ENCODE measurements around the gene SLC44A4. TPM values are rescaled to one million over a fixed set of nuclear protein-coding genes. Genes with fewer than 3 reads are reported as not detected.
"Not testable (repeated sequence)": the region's sequence is repeated elsewhere in the genome, so short reads cannot be mapped to it uniquely, and the experiment has no call there.

SLC44A4 gene
- total RNA-seq, 1 donor from 2014 or later = 2.1 TPM

DNA sequence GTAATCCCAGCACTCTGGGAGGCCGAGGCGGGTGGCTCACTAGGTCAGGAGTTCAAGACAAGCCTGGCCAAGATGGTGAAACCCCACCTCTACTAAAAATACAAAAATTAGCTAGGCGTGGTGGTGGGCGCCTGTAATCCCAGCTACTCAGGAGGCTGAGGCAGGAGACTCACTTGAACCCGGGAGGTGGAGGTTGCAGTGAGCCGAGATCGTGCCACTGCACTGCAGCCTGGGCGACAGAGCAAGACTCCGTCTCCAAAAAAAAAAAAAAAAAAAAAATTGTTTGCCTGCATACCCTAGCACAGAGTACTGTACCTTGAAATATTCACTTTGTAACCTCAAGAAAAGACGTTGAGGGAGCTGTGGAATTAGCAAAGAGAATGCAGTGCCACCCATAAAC is 58.4 kb downstream of the SLC44A4 start:
- intact Hi-C loops (cut with DNase I); ATAC-seq; DNase-seq (ENCODE audit: low spot score): not testable (repeated sequence)

DNA sequence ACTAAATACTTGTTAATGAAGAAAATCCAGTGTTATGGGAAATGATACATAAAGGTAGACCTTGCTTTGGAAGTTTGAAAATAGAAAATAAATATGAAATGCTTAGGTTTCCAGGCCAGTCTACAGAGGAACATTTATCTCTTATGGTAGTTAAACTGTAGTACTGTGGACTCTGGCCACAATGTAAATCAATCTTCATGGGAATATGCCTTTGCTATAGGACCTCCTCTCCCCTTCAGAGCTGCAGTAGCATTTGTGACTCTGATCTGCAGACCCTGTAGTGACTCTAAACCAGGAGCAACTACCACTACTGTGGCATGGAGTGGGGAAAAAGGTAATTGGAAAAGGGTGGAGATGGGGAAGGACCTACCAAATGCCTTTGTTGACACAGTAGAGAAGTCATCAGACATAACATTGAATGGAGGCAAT is 58.9 kb downstream of the SLC44A4 start:
- DNase-seq (ENCODE audit: low spot score) = no peak
- intact Hi-C loops (cut with DNase I) = no loop called here
- ATAC-seq = no peak

DNA sequence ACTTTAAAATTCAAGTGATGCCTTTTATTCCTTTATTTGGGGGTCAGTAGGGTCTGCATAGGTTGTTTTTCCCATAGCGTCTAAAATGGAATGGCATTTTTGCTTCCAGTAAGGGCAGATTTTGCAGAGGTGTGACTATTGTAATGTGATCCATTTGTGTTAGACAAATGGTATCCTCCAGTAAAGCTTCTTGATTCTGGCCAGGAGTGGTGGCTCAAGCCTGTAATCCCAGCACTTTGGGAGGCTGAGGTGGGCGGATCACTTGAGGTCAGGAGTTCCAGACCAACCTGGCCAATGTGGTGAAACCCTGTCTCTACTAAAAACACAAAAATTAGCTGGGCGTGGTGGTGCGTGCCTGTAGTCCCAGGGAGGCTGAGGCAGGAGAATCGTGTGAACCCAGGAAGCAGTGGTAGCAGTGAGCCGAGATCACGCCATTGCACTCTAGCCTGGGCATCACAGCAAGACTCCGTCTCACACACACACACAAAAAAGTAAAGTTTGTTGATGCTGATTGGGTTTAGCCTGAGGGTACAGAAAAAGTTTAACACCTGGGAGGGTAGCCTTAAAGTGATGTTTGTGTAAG is 60.8 kb downstream of the SLC44A4 start:
- intact Hi-C loops (cut with DNase I); ATAC-seq; DNase-seq (ENCODE audit: low spot score): not testable (repeated sequence)

DNA sequence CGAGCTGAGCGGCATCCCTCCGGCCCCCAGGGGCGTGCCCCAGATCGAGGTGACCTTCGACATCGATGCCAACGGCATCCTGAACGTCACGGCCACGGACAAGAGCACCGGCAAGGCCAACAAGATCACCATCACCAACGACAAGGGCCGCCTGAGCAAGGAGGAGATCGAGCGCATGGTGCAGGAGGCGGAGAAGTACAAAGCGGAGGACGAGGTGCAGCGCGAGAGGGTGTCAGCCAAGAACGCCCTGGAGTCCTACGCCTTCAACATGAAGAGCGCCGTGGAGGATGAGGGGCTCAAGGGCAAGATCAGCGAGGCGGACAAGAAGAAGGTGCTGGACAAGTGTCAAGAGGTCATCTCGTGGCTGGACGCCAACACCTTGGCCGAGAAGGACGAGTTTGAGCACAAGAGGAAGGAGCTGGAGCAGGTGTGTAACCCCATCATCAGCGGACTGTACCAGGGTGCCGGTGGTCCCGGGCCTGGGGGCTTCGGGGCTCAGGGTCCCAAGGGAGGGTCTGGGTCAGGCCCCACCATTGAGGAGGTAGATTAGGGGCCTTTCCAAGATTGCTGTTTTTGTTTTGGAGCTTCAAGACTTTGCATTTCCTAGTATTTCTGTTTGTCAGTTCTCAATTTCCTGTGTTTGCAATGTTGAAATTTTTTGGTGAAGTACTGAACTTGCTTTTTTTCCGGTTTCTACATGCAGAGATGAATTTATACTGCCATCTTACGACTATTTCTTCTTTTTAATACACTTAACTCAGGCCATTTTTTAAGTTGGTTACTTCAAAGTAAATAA is 61.5 kb downstream of the SLC44A4 start:
- ATAC-seq; intact Hi-C loops (cut with DNase I): not testable (repeated sequence)
- DNase-seq (ENCODE audit: low spot score) = peak; percentile 67

DNA sequence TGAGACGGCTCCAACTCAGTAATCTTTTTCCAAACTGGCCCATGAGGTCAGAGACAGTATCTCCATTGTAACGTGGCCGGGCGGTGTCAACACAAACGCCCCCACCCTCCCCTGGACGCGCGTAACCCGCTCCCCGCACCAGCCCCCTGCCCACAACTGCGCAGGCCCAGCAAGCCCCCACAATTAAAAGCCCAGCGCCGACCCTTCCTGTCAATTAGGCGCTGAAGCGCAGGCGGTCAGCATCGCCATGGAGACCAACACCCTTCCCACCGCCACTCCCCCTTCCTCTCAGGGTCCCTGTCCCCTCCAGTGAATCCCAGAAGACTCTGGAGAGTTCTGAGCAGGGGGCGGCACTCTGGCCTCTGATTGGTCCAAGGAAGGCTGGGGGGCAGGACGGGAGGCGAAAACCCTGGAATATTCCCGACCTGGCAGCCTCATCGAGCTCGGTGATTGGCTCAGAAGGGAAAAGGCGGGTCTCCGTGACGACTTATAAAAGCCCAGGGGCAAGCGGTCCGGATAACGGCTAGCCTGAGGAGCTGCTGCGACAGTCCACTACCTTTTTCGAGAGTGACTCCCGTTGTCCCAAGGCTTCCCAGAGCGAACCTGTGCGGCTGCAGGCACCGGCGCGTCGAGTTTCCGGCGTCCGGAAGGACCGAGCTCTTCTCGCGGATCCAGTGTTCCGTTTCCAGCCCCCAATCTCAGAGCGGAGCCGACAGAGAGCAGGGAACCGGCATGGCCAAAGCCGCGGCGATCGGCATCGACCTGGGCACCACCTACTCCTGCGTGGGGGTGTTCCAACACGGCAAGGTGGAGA is 63.6 kb downstream of the SLC44A4 start, which contains the start of the genes HSPA1A and HSPA1L:
HSPA1A (plus strand) TSS at position 519 of the 814 bp plus-strand sequence; CDS start at position 733, 214 bp downstream.
HSPA1L (minus strand) TSS at position 259 of the 814 bp plus-strand sequence. CDS start 3,311 bp downstream, outside the sequence.
- ATAC-seq = peak; percentile 93
- intact Hi-C loops (cut with DNase I) = no loop called here
- DNase-seq (ENCODE audit: low spot score) = peak; percentile 98

DNA sequence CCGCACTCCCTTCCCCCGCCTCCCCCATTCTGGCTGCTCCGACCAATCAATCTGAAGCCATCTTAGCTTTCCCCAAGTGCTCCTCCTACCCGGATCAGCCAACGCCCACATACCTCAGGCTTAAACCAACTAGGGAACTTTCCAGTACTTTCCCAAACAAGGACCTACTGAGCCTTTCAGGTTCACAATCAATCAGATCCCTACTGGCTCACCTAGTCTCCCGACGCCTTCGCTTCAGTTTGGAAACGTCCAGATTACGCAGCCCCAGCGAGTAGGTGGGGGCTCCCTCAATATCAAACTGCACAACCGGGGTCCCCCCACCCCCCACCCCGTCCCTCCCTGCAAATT is 64.1 kb downstream of the SLC44A4 start:
- peak; percentile 89 for ATAC-seq
- peak; percentile 96 for DNase-seq (ENCODE audit: low spot score)

DNA sequence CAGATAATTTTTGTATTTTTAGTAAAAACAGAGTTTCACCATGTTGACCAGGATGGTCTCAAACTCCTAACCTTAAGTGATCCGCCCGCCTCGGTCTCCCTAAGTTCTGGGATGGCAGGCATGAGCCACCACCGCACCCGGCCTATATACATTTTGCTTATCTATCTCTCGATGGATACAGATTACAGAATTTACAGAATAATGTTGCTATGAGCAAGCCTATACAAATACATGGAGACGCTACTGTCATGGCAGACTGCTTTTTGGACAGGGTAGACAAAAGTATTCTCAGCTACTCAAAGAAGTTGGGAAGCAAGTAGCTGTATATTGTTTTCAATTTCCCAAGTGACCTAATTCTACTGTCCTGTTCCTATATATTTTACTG is 65.3 kb downstream of the SLC44A4 start:
- ATAC-seq = no peak
- DNase-seq (ENCODE audit: low spot score) = no peak
- intact Hi-C loops (cut with DNase I) = no loop called here

More for the DNA sequence above, 64.1 kb downstream of the SLC44A4 start:
- intact Hi-C loops (cut with DNase I) = no loop called here

Other genes with a start within 250 kb of the SLC44A4 start
- gene BAG6, start 226.3 kb downstream of the SLC44A4 start, total RNA-seq = 201 TPM
- gene APOM, start 223.1 kb downstream of the SLC44A4 start, total RNA-seq = 0.53 TPM
- 14.5 TPM for gene C6orf47, start 218.2 kb downstream of the SLC44A4 start, total RNA-seq
- gene GPANK1, start 214.0 kb downstream of the SLC44A4 start, total RNA-seq = 16.7 TPM
- gene CSNK2B, start 212.9 kb downstream of the SLC44A4 start, total RNA-seq = 116 TPM
- gene LY6G5B, start 209.0 kb downstream of the SLC44A4 start, total RNA-seq = 20.4 TPM
- gene LY6G5C, start 197.9 kb downstream of the SLC44A4 start, total RNA-seq = 2.1 TPM
- gene ABHD16A, start 175.7 kb downstream of the SLC44A4 start, total RNA-seq = 46.0 TPM
- gene LY6G6F, start 172.1 kb downstream of the SLC44A4 start, total RNA-seq = not detected
- not detected for gene LY6G6D, start 163.6 kb downstream of the SLC44A4 start, total RNA-seq
- gene LY6G6C, start 157.3 kb downstream of the SLC44A4 start, total RNA-seq = 0.71 TPM
- gene MPIG6B, start 155.6 kb downstream of the SLC44A4 start, total RNA-seq = 0.62 TPM
- 124 TPM for gene DDAH2, start 149.7 kb downstream of the SLC44A4 start, total RNA-seq
- gene CLIC1, start 142.5 kb downstream of the SLC44A4 start, total RNA-seq = 239 TPM
- gene MSH5, start 139.0 kb downstream of the SLC44A4 start, total RNA-seq = 21.2 TPM
- 4.9 TPM for gene SAPCD1, start 116.3 kb downstream of the SLC44A4 start, total RNA-seq
- gene VWA7, start 101.7 kb downstream of the SLC44A4 start, total RNA-seq = 0.94 TPM
- gene VARS1, start 83.2 kb downstream of the SLC44A4 start, total RNA-seq = 42.3 TPM
- 30.1 TPM for gene LSM2, start 72.0 kb downstream of the SLC44A4 start, total RNA-seq
- 2.8 TPM for gene HSPA1L, start 63.7 kb downstream of the SLC44A4 start, total RNA-seq
- 195 TPM for gene HSPA1A, start 63.5 kb downstream of the SLC44A4 start, total RNA-seq
- 181 TPM for gene HSPA1B, start 51.3 kb downstream of the SLC44A4 start, total RNA-seq
- 22.1 TPM for gene NEU1, start 16.2 kb downstream of the SLC44A4 start, total RNA-seq
- gene EHMT2, start 18.7 kb upstream of the SLC44A4 start, total RNA-seq = 49.4 TPM
- 8.4 TPM for gene ZBTB12, start 23.1 kb upstream of the SLC44A4 start, total RNA-seq
- gene C2, start 48.7 kb upstream of the SLC44A4 start, total RNA-seq = 25.0 TPM
- 72.6 TPM for gene CFB, start 67.1 kb upstream of the SLC44A4 start, total RNA-seq
- gene NELFE, start 80.0 kb upstream of the SLC44A4 start, total RNA-seq = 55.1 TPM
- 60.0 TPM for gene SKIC2, start 80.2 kb upstream of the SLC44A4 start, total RNA-seq
- 23.0 TPM for gene DXO, start 93.1 kb upstream of the SLC44A4 start, total RNA-seq
- 453 TPM for gene C4A, start 103.1 kb upstream of the SLC44A4 start, total RNA-seq
- 392 TPM for gene C4B, start 135.8 kb upstream of the SLC44A4 start, total RNA-seq
- 6.1 TPM for gene CYP21A2, start 159.4 kb upstream of the SLC44A4 start, total RNA-seq
- gene TNXB, start 230.3 kb upstream of the SLC44A4 start, total RNA-seq = 423 TPM
- 88.4 TPM for gene ATF6B, start 249.2 kb upstream of the SLC44A4 start, total RNA-seq

All from sciatic nerve (tissue), 2 donors.